HL-60 (cell line): ENCODE measurements around the gene LCN6.

Experiments
- DNase-seq, 2 experiments: peaks; one replicate each; pipeline ENCODE4 v3.0.0-alpha.2; 2010 to 2020; ENCODE audit warnings: low read depth in 1 of 2, low spot score in 1 of 2
- H3K27ac ChIP-seq: fragments of 250-450 bp; sonication (Bioruptor Pico); replicated peaks from 2 replicates; pipeline ENCODE4 v1.5.1; 2020; ENCODE audit warnings: mild to moderate bottlenecking, moderate library complexity
- H3K27me3 ChIP-seq: fragments of 250-450 bp; sonication (Bioruptor Pico); 2 replicates; pipeline ENCODE4 v1.5.1; 2021; ENCODE audit warnings: mild to moderate bottlenecking, moderate library complexity; ENCODE audit not compliant: insufficient read depth, poor library complexity, severe bottlenecking
- H3K4me3 ChIP-seq: replicated peaks from 2 replicates; pipeline ENCODE4 v1.5.1; 2011; ENCODE audit warnings: mild to moderate bottlenecking, control low read depth, low read length; ENCODE audit not compliant: insufficient read depth
- CTCF ChIP-seq: IDR thresholded peaks from one replicate; pipeline ENCODE4 v1.5.1; 2011; ENCODE audit warnings: low read length, control low read depth, inconsistent platforms; ENCODE audit not compliant: insufficient read depth
- GABPA ChIP-seq: IDR thresholded peaks from 2 replicates; pipeline ENCODE4 v1.6.1; 2012; ENCODE audit warnings: low read depth
- POLR2AphosphoS5 ChIP-seq: IDR thresholded peaks from 2 replicates; pipeline ENCODE4 v1.6.1; 2012; ENCODE audit warnings: low read depth
- REST ChIP-seq: IDR thresholded peaks from 2 replicates; pipeline ENCODE4 v1.6.1; 2012; ENCODE audit warnings: low read depth; ENCODE audit not compliant: insufficient replicate concordance
- SPI1 ChIP-seq: IDR thresholded peaks from 2 replicates; pipeline ENCODE4 v1.6.1; 2012; ENCODE audit warnings: low read depth, mild to moderate bottlenecking, borderline replicate concordance

Gene LCN6

GRCh38 chr9:136748666-136749611 lies 614 bp upstream of the LCN6 start:
- no peak for TF ChIP-seq REST
- TF ChIP-seq POLR2AphosphoS5: no peak
- no peak for TF ChIP-seq CTCF
- TF ChIP-seq SPI1: no peak
- no peak for TF ChIP-seq GABPA
- Histone ChIP-seq H3K27me3 (no peaks in the 10 kb centered on the region), H3K27ac (peak overlapping the region; percentile 78), H3K4me3 (no peak overlapping the region)
- DNase-seq: peak in 1 of 2 experiments; percentile 38

- H3K4me3 ChIP-seq: no peak overlapping the region
- DNase-seq: no peak
- H3K27ac ChIP-seq: no peak overlapping the region
- no peaks in the 10 kb centered on the region for H3K27me3 ChIP-seq
- TF ChIP-seq REST (no peak), POLR2AphosphoS5 (no peak), CTCF (no peak), GABPA (no peak), SPI1 (no peak)
These were observed 914 bp downstream of the LCN6 start for GRCh38 chr9:136747161-136748060.

GRCh38 chr9:136746621-136747020 lies 1.7 kb downstream of the LCN6 start:
- Histone ChIP-seq H3K27ac (no peak overlapping the region), H3K4me3 (no peak overlapping the region), H3K27me3 (peaks cover 7% of the 10 kb centered on the region)
- TF ChIP-seq POLR2AphosphoS5: no peak
- no peak for DNase-seq

- Histone ChIP-seq H3K4me3 (no peak overlapping the region), H3K27me3 (peaks cover 12% of the 10 kb centered on the region), H3K27ac (no peak overlapping the region)
- TF ChIP-seq REST (no peak), CTCF (no peak), POLR2AphosphoS5 (no peak), GABPA (no peak)
- DNase-seq: no peak
These were observed 2.2 kb downstream of the LCN6 start for GRCh38 chr9:136746155-136746490.
